ENCODE measurements around the gene CCL14.

- TF ChIP-seq CTCF (IDR thresholded peaks at IDR 0.05; ENCODE audit: low read depth, low read length) (no peak), MAX (IDR thresholded peaks at IDR 0.05; ENCODE audit: low read depth, low read length) (no peak), POLR2A (IDR thresholded peaks at IDR 0.05; ENCODE audit: extremely low read depth, insufficient read length) (no peak)
Observed at GRCh38 chr17:35934760-35935159, 51.8 kb downstream of the CCL14 start.

Measured in NB4 (cell line).